GM23338 (cell line): ENCODE results near the gene FRS2. TPM values are rescaled to one million over a fixed set of nuclear protein-coding genes. Genes with fewer than 3 reads are reported as not detected.

Source experiments
- JUNB ChIP-seq: IDR thresholded peaks from one replicate; pipeline ENCODE4 v1.6.1; 2016; ENCODE audit warnings: antibody characterized with exemption; ENCODE audit not compliant: unreplicated experiment
- NANOG ChIP-seq: IDR thresholded peaks from 2 replicates; pipeline ENCODE4 v1.6.1; 2016; ENCODE audit warnings: antibody characterized with exemption, borderline replicate concordance
- POLR2AphosphoS5 ChIP-seq: IDR thresholded peaks from 2 replicates; pipeline ENCODE4 v1.6.1; 2016; ENCODE audit warnings: antibody characterized with exemption, low read depth
- REST ChIP-seq: IDR thresholded peaks from one replicate; pipeline ENCODE4 v1.6.1; 2018; ENCODE audit warnings: antibody characterized with exemption; ENCODE audit not compliant: unreplicated experiment
- ZNF462 ChIP-seq: fragments of 250-450 bp; sonication (Bioruptor Pico); IDR thresholded peaks from 2 replicates; pipeline ENCODE4 v1.5.0; 2020; ENCODE audit warnings: mild to moderate bottlenecking, moderate library complexity
- polyA plus RNA-seq: library from polyadenylated mRNA; unstranded; fragments of >200 nt; fragmentation: Nextera tagmentation; extraction: Ambion mirVana; gene quantifications from 2 replicates; pipeline ENCODE4 v1.2.1, GENCODE V29; 2016
- total RNA-seq: library from RNA; depleted of rRNA; stranded (reverse); fragments of >200 nt; shearing (Covaris generic); gene quantifications from 2 replicates; pipeline ENCODE4 v1.2.3, GENCODE V29; 2014

Gene FRS2
- total and polyA plus RNA-seq, 2 experiments from 2014 or later, result 34.3 to 45.0 TPM

- TF ChIP-seq ZNF462 (CRISPR knock-in tag) (no peak), JUNB (no peak), POLR2AphosphoS5 (no peak), NANOG (no peak), REST (no peak)
These were observed 80.6 kb downstream of the FRS2 start (continued) for GRCh38 chr12:69550569-69551350.
